Measurements from ENCODE around the gene ZNF415. TPM values are rescaled to one million over a fixed set of nuclear protein-coding genes. Genes with fewer than 3 reads are reported as not detected.

ZNF415 gene
- total and polyA plus RNA-seq, 12 donors, result 17.5 to 59.2 (median 39.6) TPM

DNA sequence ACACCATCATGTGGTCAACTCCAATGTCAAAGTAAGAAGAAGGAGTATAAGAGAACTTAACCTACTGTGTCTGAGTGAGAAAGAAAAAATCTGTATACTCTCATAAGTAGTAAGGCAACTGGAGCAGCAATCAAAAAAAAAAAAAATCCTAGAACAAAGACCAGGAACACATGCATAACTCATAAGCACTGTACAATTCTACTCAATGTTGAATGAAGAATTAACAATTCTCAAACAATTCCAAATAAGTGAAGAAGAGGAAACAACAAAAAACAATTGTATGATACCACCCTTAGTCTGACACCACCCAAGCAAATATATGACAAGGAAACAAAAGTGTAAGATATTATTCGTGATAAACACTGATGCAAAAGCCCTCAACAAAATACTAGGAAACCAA is 54.0 kb downstream of the ZNF415 start:
- DNase-seq, result no peak
- H3K27ac ChIP-seq, result no peak overlapping the region
- WGBS, 4 donors, result 72 to 91% (median 83%) methylated on average over 1 of the region's 1 CpG
- H3K27me3 ChIP-seq, result no peaks in the 10 kb centered on the region
- no peak overlapping the region for H3K4me3 ChIP-seq
- H3K9me3 ChIP-seq (replicated peaks in 1 of 3), result no peaks in the 10 kb centered on the region
- peaks cover 0 to 6% of the 10 kb centered on the region in 2 donors for H3K4me1 ChIP-seq (replicated peaks in 1 of 2)
- H3K36me3 ChIP-seq (replicated peaks in 1 of 2), result peaks cover 0 to 28% of the 10 kb centered on the region in 2 donors
- TF ChIP-seq POLR2A (IDR thresholded peaks at IDR 0.05), result no peak
- TF ChIP-seq, protein P1, sequence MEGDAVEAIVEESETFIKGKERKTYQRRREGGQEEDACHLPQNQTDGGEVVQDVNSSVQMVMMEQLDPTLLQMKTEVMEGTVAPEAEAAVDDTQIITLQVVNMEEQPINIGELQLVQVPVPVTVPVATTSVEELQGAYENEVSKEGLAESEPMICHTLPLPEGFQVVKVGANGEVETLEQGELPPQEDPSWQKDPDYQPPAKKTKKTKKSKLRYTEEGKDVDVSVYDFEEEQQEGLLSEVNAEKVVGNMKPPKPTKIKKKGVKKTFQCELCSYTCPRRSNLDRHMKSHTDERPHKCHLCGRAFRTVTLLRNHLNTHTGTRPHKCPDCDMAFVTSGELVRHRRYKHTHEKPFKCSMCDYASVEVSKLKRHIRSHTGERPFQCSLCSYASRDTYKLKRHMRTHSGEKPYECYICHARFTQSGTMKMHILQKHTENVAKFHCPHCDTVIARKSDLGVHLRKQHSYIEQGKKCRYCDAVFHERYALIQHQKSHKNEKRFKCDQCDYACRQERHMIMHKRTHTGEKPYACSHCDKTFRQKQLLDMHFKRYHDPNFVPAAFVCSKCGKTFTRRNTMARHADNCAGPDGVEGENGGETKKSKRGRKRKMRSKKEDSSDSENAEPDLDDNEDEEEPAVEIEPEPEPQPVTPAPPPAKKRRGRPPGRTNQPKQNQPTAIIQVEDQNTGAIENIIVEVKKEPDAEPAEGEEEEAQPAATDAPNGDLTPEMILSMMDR (IDR thresholded peaks at IDR 0.05), result no peak
- intact Hi-C loops (cut with DNase I), result loop anchor here in 1 of 2 donors (10.0 kb wide), 1 partner anchor 116 kb away; the partner anchor contains the start of gene ZNF665

DNA sequence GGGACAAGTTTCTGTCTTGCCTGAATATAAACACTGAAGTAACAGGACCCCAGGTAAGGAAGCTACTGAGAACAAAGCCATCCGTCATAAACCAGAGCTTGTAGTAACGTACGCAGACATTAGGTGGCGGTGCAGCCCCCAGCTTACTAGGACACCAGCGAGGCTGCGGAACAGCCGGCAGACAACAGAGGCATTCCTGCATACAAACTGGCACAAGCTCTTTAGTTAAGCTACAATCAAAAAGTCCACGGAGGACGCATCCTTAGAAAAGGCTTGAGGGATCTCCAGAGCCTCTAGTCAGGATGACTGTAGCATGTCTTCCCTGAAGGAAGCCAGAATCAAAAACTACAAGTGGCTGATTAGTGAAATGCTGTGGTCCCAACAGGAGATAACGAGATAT is 55.7 kb downstream of the ZNF415 start:
- TF ChIP-seq, protein P1 (IDR thresholded peaks at IDR 0.05), result peak; percentile 59 to 85 (median 78)
- TF ChIP-seq POLR2A (IDR thresholded peaks at IDR 0.05), result no peak
- no peak overlapping the region for H3K27ac ChIP-seq
- no peaks in the 10 kb centered on the region for H3K27me3 ChIP-seq
- H3K4me1 ChIP-seq (replicated peaks in 1 of 2), result no peaks in the 10 kb centered on the region
- H3K9me3 ChIP-seq (replicated peaks in 1 of 3), result no peaks in the 10 kb centered on the region
- peaks cover 4 to 44% of the 10 kb centered on the region in 2 donors for H3K36me3 ChIP-seq (replicated peaks in 1 of 2)
- 27 to 40% (median 31%) methylated on average over 9 to 10 of the region's 10 CpGs for WGBS, 4 donors
- peak; percentile 53 to 89 (median 82) for DNase-seq
- H3K4me3 ChIP-seq, result no peak overlapping the region
- intact Hi-C loops (cut with DNase I), result loop anchor here in 1 of 2 donors (10.0 kb wide), 1 partner anchor 118 kb away; the partner anchor contains the start of gene ZNF665

DNA sequence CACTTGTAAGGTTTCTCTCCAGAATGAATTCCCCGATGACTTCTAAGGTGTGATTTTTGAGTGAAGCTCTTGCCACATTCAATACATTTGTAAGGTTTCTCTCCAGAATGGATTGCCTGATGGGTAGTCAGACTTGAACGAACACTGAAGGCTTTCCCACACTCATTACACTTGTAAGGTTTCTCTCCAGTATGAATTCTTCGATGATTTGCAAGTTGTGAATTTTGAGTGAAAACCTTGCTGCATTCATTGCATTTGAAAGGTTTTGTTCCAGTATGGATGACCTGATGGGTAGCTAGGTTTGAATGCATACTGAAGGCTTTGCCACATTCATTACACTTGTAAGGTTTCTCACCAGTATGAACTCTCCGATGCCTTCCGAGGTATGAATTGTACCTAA is 63.9 kb downstream of the ZNF415 start:
- no peak overlapping the region for H3K4me3 ChIP-seq
- DNase-seq, result no peak
- H3K27ac ChIP-seq, result no peak overlapping the region
- no peaks in the 10 kb centered on the region for H3K4me1 ChIP-seq (replicated peaks in 1 of 2)
- no peak for TF ChIP-seq POLR2A (IDR thresholded peaks at IDR 0.05)
- TF ChIP-seq, protein P1 (IDR thresholded peaks at IDR 0.05), result no peak
- WGBS, 4 donors, result 94 to 99% (median 97%) methylated on average over 5 of the region's 5 CpGs
- intact Hi-C loops (cut with DNase I), result no loop called here
- peaks cover 0 to 43% (median 14%) of the 10 kb centered on the region in 3 donors for H3K9me3 ChIP-seq (replicated peaks in 1 of 3)
- H3K27me3 ChIP-seq, result no peaks in the 10 kb centered on the region
- peaks cover 4 to 48% of the 10 kb centered on the region in 2 donors for H3K36me3 ChIP-seq (replicated peaks in 1 of 2)

DNA sequence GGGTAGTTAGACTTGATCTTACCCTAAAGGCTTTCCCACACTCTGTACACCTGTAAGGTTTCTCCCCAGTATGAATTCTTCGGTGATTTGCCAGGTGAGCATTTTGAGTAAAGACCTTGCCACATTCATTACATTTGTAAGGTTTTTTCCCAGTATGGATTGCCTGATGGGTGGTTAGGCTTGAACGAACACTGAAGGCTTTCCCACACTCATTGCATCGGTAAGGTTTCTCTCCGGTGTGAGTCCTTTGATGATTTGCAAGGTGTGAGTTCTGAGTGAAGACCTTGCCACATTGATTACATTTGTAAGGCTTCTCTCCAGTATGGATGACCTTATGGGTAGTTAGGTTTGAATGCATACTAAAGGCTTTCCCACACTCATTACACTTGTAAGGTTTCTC is 64.5 kb downstream of the ZNF415 start:
- H3K36me3 ChIP-seq (replicated peaks in 1 of 2), result peaks cover 0 to 42% of the 10 kb centered on the region in 2 donors
- H3K9me3 ChIP-seq (replicated peaks in 1 of 3), result peaks cover 0 to 43% (median 14%) of the 10 kb centered on the region in 3 donors
- H3K27ac ChIP-seq, result no peak overlapping the region
- H3K27me3 ChIP-seq, result no peaks in the 10 kb centered on the region
- intact Hi-C loops (cut with DNase I), result no loop called here
- no peak for TF ChIP-seq POLR2A (IDR thresholded peaks at IDR 0.05)
- TF ChIP-seq, protein P1 (IDR thresholded peaks at IDR 0.05), result no peak
- WGBS, 4 donors, result 98 to 100% (median 99%) methylated on average over 4 of the region's 4 CpGs
- H3K4me3 ChIP-seq, result no peak overlapping the region
- DNase-seq, result no peak
- H3K4me1 ChIP-seq (replicated peaks in 1 of 2), result no peaks in the 10 kb centered on the region
